Measurements from ENCODE around the gene NF2.

DNA sequence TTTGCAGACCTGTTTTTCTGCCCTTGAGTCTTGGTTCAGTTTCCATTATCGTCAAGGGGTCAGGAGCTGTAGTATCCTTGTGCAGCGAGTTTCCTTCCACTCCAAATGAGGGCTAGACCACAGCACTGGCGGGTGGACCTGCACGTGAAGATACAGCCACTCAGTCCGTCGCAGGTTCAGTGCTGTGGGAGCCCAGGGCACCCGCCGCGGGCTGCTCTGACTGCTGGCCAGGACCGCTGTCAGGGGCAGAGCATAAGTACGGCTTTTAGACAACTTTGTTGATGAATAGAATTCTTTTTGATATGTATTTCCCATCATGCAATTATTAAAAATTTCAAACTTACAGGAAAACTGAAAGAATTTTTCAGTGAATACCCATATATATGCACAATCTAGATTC, 56.6 kb downstream of the NF2 start:
- TF ChIP-seq, protein P1, sequence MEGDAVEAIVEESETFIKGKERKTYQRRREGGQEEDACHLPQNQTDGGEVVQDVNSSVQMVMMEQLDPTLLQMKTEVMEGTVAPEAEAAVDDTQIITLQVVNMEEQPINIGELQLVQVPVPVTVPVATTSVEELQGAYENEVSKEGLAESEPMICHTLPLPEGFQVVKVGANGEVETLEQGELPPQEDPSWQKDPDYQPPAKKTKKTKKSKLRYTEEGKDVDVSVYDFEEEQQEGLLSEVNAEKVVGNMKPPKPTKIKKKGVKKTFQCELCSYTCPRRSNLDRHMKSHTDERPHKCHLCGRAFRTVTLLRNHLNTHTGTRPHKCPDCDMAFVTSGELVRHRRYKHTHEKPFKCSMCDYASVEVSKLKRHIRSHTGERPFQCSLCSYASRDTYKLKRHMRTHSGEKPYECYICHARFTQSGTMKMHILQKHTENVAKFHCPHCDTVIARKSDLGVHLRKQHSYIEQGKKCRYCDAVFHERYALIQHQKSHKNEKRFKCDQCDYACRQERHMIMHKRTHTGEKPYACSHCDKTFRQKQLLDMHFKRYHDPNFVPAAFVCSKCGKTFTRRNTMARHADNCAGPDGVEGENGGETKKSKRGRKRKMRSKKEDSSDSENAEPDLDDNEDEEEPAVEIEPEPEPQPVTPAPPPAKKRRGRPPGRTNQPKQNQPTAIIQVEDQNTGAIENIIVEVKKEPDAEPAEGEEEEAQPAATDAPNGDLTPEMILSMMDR (IDR thresholded peaks at IDR 0.05; ENCODE audit: low read depth, low read length, poor library complexity, severe bottlenecking), result no peak
- no peak for TF ChIP-seq EZH2phosphoT487 (IDR thresholded peaks at IDR 0.05; ENCODE audit: borderline replicate concordance, low read length)
